GM04503 (cell line): ENCODE data around the gene CACNB3.

Source experiments
- DNase-seq: peaks from one replicate; pipeline ENCODE4 v3.0.0-alpha.2; 2012; ENCODE audit warnings: low read depth

CACNB3 gene

GRCh38 chr12:48788854-48789775 is 29.2 kb upstream of the CACNB3 start, which contains the start of gene ADCY6:
Gene ADCY6, minus strand, starts transcription at chr12:48789089. Its CDS starts 5,655 bp downstream, at chr12:48783434.
- no peak for DNase-seq

- DNase-seq: no peak
Observed at GRCh38 chr12:48789858-48790326, 28.4 kb upstream of the CACNB3 start.

- no peak for DNase-seq
Observed at GRCh38 chr12:48793696-48794095, 24.6 kb upstream of the CACNB3 start.

- no peak for DNase-seq
Observed at GRCh38 chr12:48794870-48795269, 23.4 kb upstream of the CACNB3 start.

GRCh38 chr12:48795550-48796455 is 22.5 kb upstream of the CACNB3 start:
- DNase-seq: no peak

- DNase-seq: no peak
Observed at GRCh38 chr12:48796976-48797375, 21.3 kb upstream of the CACNB3 start.

- DNase-seq: no peak
Observed at GRCh38 chr12:48800457-48800856, 17.8 kb upstream of the CACNB3 start.

GRCh38 chr12:48800971-48801370 is 17.3 kb upstream of the CACNB3 start:
- DNase-seq: no peak

GRCh38 chr12:48803675-48804074 is 14.6 kb upstream of the CACNB3 start:
- no peak for DNase-seq

- DNase-seq: no peak
Observed at GRCh38 chr12:48807981-48808380, 10.3 kb upstream of the CACNB3 start.

GRCh38 chr12:48810903-48811431 is 7.3 kb upstream of the CACNB3 start:
- peak; percentile 65 for DNase-seq

GRCh38 chr12:48811437-48812090 is 6.7 kb upstream of the CACNB3 start:
- no peak for DNase-seq

GRCh38 chr12:48812389-48812788 is 5.9 kb upstream of the CACNB3 start:
- DNase-seq: no peak

- no peak for DNase-seq
Observed at GRCh38 chr12:48813465-48814261, 4.6 kb upstream of the CACNB3 start.

- DNase-seq: peak; percentile 31
Observed at GRCh38 chr12:48814262-48815125, 3.8 kb upstream of the CACNB3 start.

GRCh38 chr12:48815126-48816110 is 2.9 kb upstream of the CACNB3 start:
- DNase-seq: peak; percentile 47

GRCh38 chr12:48816143-48816854 is 2.0 kb upstream of the CACNB3 start:
- no peak for DNase-seq
